Activated naive CD8-positive, alpha-beta T cell treated with anti-CD3 and anti-CD28 coated beads for 36 hours (primary cell): Measurements from ENCODE around the gene CTU2. TPM values are rescaled to one million over a fixed set of nuclear protein-coding genes. Genes with fewer than 3 reads are reported as not detected.

Experiments used
- DNase-seq: peaks from one replicate; pipeline ENCODE4 v3.0.0; 2021
- H3K27ac Mint-ChIP-seq: one replicate; pipeline ENCODE4 v1.8.0; 2022; ENCODE audit warnings: mild to moderate bottlenecking, moderate library complexity, mixed read lengths
- H3K27me3 Mint-ChIP-seq: one replicate; pipeline ENCODE4 v1.8.0; 2022; ENCODE audit warnings: mild to moderate bottlenecking, mixed read lengths
- H3K36me3 Mint-ChIP-seq: one replicate; pipeline ENCODE4 v1.8.0; 2021; ENCODE audit warnings: mild to moderate bottlenecking, mixed read lengths
- H3K4me1 Mint-ChIP-seq: one replicate; pipeline ENCODE4 v1.8.0; 2021; ENCODE audit warnings: mixed read lengths
- H3K4me3 Mint-ChIP-seq: one replicate; pipeline ENCODE4 v1.8.0; 2022; ENCODE audit warnings: mild to moderate bottlenecking, moderate library complexity, mixed read lengths
- H3K9me3 Mint-ChIP-seq: one replicate; pipeline ENCODE4 v1.8.0; 2022; ENCODE audit warnings: mixed read lengths
- total RNA-seq, 2 experiments: library from RNA; stranded (reverse); gene quantifications; one replicate each; pipeline ENCODE4 v1.2.3, GENCODE V29; 2021

The CTU2 gene
- total RNA-seq, 2 experiments from 2014 or later: 59.7 to 62.7 TPM

- no peak overlapping the region for H3K27ac Mint-ChIP-seq
- no peaks in the 10 kb centered on the region for H3K9me3 Mint-ChIP-seq
- no peak for DNase-seq
- no peaks in the 10 kb centered on the region for H3K4me1 Mint-ChIP-seq
- H3K27me3 Mint-ChIP-seq: no peaks in the 10 kb centered on the region
- no peak overlapping the region for H3K4me3 Mint-ChIP-seq
- peaks cover 8% of the 10 kb centered on the region for H3K36me3 Mint-ChIP-seq
Observed at GRCh38 chr16:88722784-88723506, 16.6 kb downstream of the CTU2 start.

- Mint-ChIP-seq H3K27ac (no peak overlapping the region), H3K36me3 (peaks cover 8% of the 10 kb centered on the region)
Observed at GRCh38 chr16:88723507-88723887, 17.2 kb downstream of the CTU2 start.

GRCh38 chr16:88723911-88724310 lies 17.6 kb downstream of the CTU2 start:
- Mint-ChIP-seq H3K4me3 (no peak overlapping the region), H3K4me1 (no peaks in the 10 kb centered on the region), H3K27me3 (no peaks in the 10 kb centered on the region), H3K27ac (no peak overlapping the region), H3K36me3 (peaks cover 8% of the 10 kb centered on the region), H3K9me3 (no peaks in the 10 kb centered on the region)
- no peak for DNase-seq

More at GRCh38 chr16:88723507-88723887, 17.2 kb downstream of the CTU2 start:
- Mint-ChIP-seq H3K4me1 (no peaks in the 10 kb centered on the region), H3K9me3 (no peaks in the 10 kb centered on the region), H3K27me3 (no peaks in the 10 kb centered on the region), H3K4me3 (no peak overlapping the region)
- no peak for DNase-seq

GRCh38 chr16:88724855-88725555 lies 18.7 kb downstream of the CTU2 start:
- Mint-ChIP-seq H3K9me3 (no peaks in the 10 kb centered on the region), H3K36me3 (peaks cover 4% of the 10 kb centered on the region), H3K27ac (no peak overlapping the region), H3K4me3 (no peak overlapping the region), H3K4me1 (no peaks in the 10 kb centered on the region), H3K27me3 (no peaks in the 10 kb centered on the region)
- DNase-seq: no peak

- no peak for DNase-seq
- H3K4me3 Mint-ChIP-seq: no peak overlapping the region
- no peak overlapping the region for H3K27ac Mint-ChIP-seq
- H3K36me3 Mint-ChIP-seq: peaks cover 3% of the 10 kb centered on the region
- H3K27me3 Mint-ChIP-seq: no peaks in the 10 kb centered on the region
- no peaks in the 10 kb centered on the region for H3K4me1 Mint-ChIP-seq
- no peaks in the 10 kb centered on the region for H3K9me3 Mint-ChIP-seq
Observed at GRCh38 chr16:88725609-88726407, 19.5 kb downstream of the CTU2 start.

GRCh38 chr16:88726408-88726749 lies 20.1 kb downstream of the CTU2 start:
- no peaks in the 10 kb centered on the region for H3K9me3 Mint-ChIP-seq
- no peak overlapping the region for H3K27ac Mint-ChIP-seq
- H3K27me3 Mint-ChIP-seq: no peaks in the 10 kb centered on the region
- no peak overlapping the region for H3K4me3 Mint-ChIP-seq
- H3K4me1 Mint-ChIP-seq: no peaks in the 10 kb centered on the region
- DNase-seq: no peak
- peaks cover 5% of the 10 kb centered on the region for H3K36me3 Mint-ChIP-seq

- no peaks in the 10 kb centered on the region for H3K27me3 Mint-ChIP-seq
- H3K4me1 Mint-ChIP-seq: no peaks in the 10 kb centered on the region
- DNase-seq: no peak
- no peaks in the 10 kb centered on the region for H3K9me3 Mint-ChIP-seq
- no peak overlapping the region for H3K27ac Mint-ChIP-seq
- H3K4me3 Mint-ChIP-seq: no peak overlapping the region
- H3K36me3 Mint-ChIP-seq: peaks cover 6% of the 10 kb centered on the region
Observed at GRCh38 chr16:88726981-88727380, 20.7 kb downstream of the CTU2 start.

- DNase-seq: no peak
- Mint-ChIP-seq H3K9me3 (no peaks in the 10 kb centered on the region), H3K4me1 (no peaks in the 10 kb centered on the region), H3K27me3 (no peaks in the 10 kb centered on the region), H3K36me3 (peaks cover 6% of the 10 kb centered on the region), H3K4me3 (no peak overlapping the region), H3K27ac (no peak overlapping the region)
Observed at GRCh38 chr16:88727871-88728270, 21.6 kb downstream of the CTU2 start.

- Mint-ChIP-seq H3K27me3 (no peaks in the 10 kb centered on the region), H3K27ac (no peak overlapping the region), H3K9me3 (no peaks in the 10 kb centered on the region), H3K4me1 (no peaks in the 10 kb centered on the region), H3K4me3 (no peak overlapping the region), H3K36me3 (peaks cover 6% of the 10 kb centered on the region)
- DNase-seq: no peak
Observed at GRCh38 chr16:88730632-88731607, 24.6 kb downstream of the CTU2 start.

GRCh38 chr16:88731699-88732098 lies 25.4 kb downstream of the CTU2 start:
- no peak overlapping the region for H3K4me3 Mint-ChIP-seq
- H3K9me3 Mint-ChIP-seq: no peaks in the 10 kb centered on the region
- no peak for DNase-seq
- H3K27ac Mint-ChIP-seq: no peak overlapping the region
- H3K36me3 Mint-ChIP-seq: peaks cover 5% of the 10 kb centered on the region
- H3K27me3 Mint-ChIP-seq: no peaks in the 10 kb centered on the region
- H3K4me1 Mint-ChIP-seq: no peaks in the 10 kb centered on the region

- H3K4me3 Mint-ChIP-seq: no peak overlapping the region
- no peak for DNase-seq
- H3K9me3 Mint-ChIP-seq: no peaks in the 10 kb centered on the region
- no peaks in the 10 kb centered on the region for H3K4me1 Mint-ChIP-seq
- H3K36me3 Mint-ChIP-seq: peaks cover 5% of the 10 kb centered on the region
- H3K27ac Mint-ChIP-seq: no peak overlapping the region
- no peaks in the 10 kb centered on the region for H3K27me3 Mint-ChIP-seq
Observed at GRCh38 chr16:88732172-88732960, 26.1 kb downstream of the CTU2 start.

- no peaks in the 10 kb centered on the region for H3K4me1 Mint-ChIP-seq
- H3K27me3 Mint-ChIP-seq: no peaks in the 10 kb centered on the region
- no peak overlapping the region for H3K27ac Mint-ChIP-seq
- no peaks in the 10 kb centered on the region for H3K9me3 Mint-ChIP-seq
- peaks cover 5% of the 10 kb centered on the region for H3K36me3 Mint-ChIP-seq
- DNase-seq: no peak
- H3K4me3 Mint-ChIP-seq: no peak overlapping the region
Observed at GRCh38 chr16:88732961-88733294, 26.6 kb downstream of the CTU2 start.

GRCh38 chr16:88733630-88734360 lies 27.5 kb downstream of the CTU2 start:
- no peaks in the 10 kb centered on the region for H3K27me3 Mint-ChIP-seq
- H3K36me3 Mint-ChIP-seq: peaks cover 5% of the 10 kb centered on the region
- no peak for DNase-seq
- H3K4me1 Mint-ChIP-seq: peaks cover under 1% of the 10 kb centered on the region
- no peak overlapping the region for H3K27ac Mint-ChIP-seq
- no peaks in the 10 kb centered on the region for H3K9me3 Mint-ChIP-seq
- no peak overlapping the region for H3K4me3 Mint-ChIP-seq
